H1 (cell line): ENCODE data around the gene NLRC3.

ENCODE experiments used
- CHD1 ChIP-seq: IDR thresholded peaks from 2 replicates; pipeline ENCODE4 v1.6.1; 2012; ENCODE audit warnings: low read depth, low read length, improper control_type of control experiment
- CHD2 ChIP-seq: IDR thresholded peaks from 2 replicates; pipeline ENCODE4 v1.6.1; 2012; ENCODE audit warnings: low read length, improper control_type of control experiment
- CTBP2 ChIP-seq: IDR thresholded peaks from 2 replicates; pipeline ENCODE4 v1.7.0; 2011; ENCODE audit warnings: borderline replicate concordance, mild to moderate bottlenecking, moderate library complexity, mixed read lengths, low read length; ENCODE audit not compliant: insufficient read depth, insufficient read length
- EP300 ChIP-seq, 2 experiments: IDR thresholded peaks; 1 replicate in 1 of 2; 2 replicates in 1 of 2; pipeline ENCODE4 v1.6.1; 2011 to 2012; ENCODE audit warnings: low read depth in 2 of 2, low read length in 2 of 2, mild to moderate bottlenecking in 2 of 2, borderline replicate concordance in 1 of 2, inconsistent platforms in 1 of 2, moderate library complexity in 1 of 2
- EZH2 ChIP-seq: fragments of 200-600 bp; sonication (generic); IDR thresholded peaks from 2 replicates; pipeline ENCODE4 v1.7.1; 2012; ENCODE audit warnings: low read depth, mild to moderate bottlenecking, moderate library complexity, low read length, inconsistent platforms; ENCODE audit not compliant: severe bottlenecking
- HDAC2 ChIP-seq, 2 experiments: fragments of 300-600 bp in 1 of 2; sonication (generic) in 1 of 2; IDR thresholded peaks; 2 replicates each; pipeline ENCODE4 v1.6.1; 2011 to 2012; ENCODE audit warnings: low read depth in 2 of 2, low read length in 2 of 2, mild to moderate bottlenecking in 2 of 2, moderate library complexity in 2 of 2, borderline replicate concordance in 1 of 2, inconsistent platforms in 1 of 2
- POLR2A ChIP-seq, 2 experiments: IDR thresholded peaks; 1 replicate in 1 of 2; 2 replicates in 1 of 2; pipeline ENCODE4 v1.6.1; 2011; ENCODE audit warnings: low read depth in 2 of 2, low read length in 2 of 2, mild to moderate bottlenecking in 2 of 2; ENCODE audit errors: control extremely low read depth in 1 of 2
- RAD21 ChIP-seq, 2 experiments: IDR thresholded peaks in 1 of 2; conservative IDR thresholded peaks in 1 of 2; 2 replicates each; pipeline ENCODE4 v1.6.1; 2011; ENCODE audit warnings: low read depth in 2 of 2, low read length in 2 of 2, improper control_type of control experiment in 1 of 2, inconsistent platforms in 1 of 2, mild to moderate bottlenecking in 1 of 2, moderate library complexity in 1 of 2
- SIN3A ChIP-seq, 2 experiments: IDR thresholded peaks in 1 of 2; conservative IDR thresholded peaks in 1 of 2; 2 replicates each; pipeline ENCODE4 v1.6.1; 2011 to 2012; ENCODE audit warnings: low read length in 2 of 2, improper control_type of control experiment in 1 of 2, low read depth in 1 of 2, mild to moderate bottlenecking in 1 of 2
- TAF1 ChIP-seq: IDR thresholded peaks from 2 replicates; pipeline ENCODE4 v1.6.1; 2011; ENCODE audit warnings: mild to moderate bottlenecking, low read depth, low read length
- TBP ChIP-seq: IDR thresholded peaks from 2 replicates; pipeline ENCODE4 v1.6.1; 2011; ENCODE audit warnings: low read depth, low read length, improper control_type of control experiment
- TF ChIP-seq, protein P1 (sequence below), 3 experiments: IDR thresholded peaks; 1 replicate in 2 of 3; 2 replicates in 1 of 3; pipeline versions ENCODE4 v1.5.1 to v1.6.1; 2011; ENCODE audit warnings: low read length in 3 of 3, mild to moderate bottlenecking in 3 of 3, inconsistent platforms in 2 of 3, low read depth in 1 of 3, moderate library complexity in 1 of 3; ENCODE audit not compliant: insufficient read depth in 1 of 3; ENCODE audit errors: control extremely low read depth in 1 of 3
- TF ChIP-seq, protein P2 (sequence below): IDR thresholded peaks from 2 replicates; pipeline ENCODE4 v1.6.1; 2012; ENCODE audit warnings: inconsistent platforms

DNA sequence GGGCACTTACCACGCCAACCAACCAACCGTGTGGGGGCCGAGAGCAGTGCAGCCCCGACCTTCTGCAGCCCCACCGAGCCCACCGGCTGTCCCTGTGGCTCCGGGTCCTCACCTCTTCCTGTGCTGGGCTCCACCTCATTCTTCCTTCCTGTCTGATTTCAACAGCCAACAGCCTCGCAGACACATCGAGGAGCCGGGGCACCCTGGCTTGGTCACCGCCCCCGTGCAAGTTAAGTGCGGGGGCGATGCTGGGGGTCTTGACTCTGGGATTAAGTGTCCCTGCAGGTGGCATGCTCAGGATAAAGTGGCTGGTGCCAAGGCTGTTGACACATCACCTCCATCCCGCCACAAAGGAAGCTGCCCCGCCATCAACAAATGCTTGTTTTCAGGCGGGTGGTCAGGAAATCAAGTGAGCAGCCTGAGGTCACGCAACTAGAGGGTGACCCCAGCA is at the start of gene NLRC3:
- no peak for TF ChIP-seq RAD21 (IDR thresholded peaks at IDR 0.05 in 1 of 2, conservative IDR thresholded peaks at IDR 0.05 in 1 of 2; ENCODE audit: low read depth in 2 of 2, low read length in 2 of 2)
- no peak for TF ChIP-seq SIN3A (conservative IDR thresholded peaks at IDR 0.05 in 1 of 2, IDR thresholded peaks at IDR 0.05 in 1 of 2; ENCODE audit: low read depth in 1 of 2, low read length in 2 of 2)
- no peak for TF ChIP-seq POLR2A (IDR thresholded peaks at IDR 0.05; ENCODE audit: control extremely low read depth in 1 of 2, low read depth in 2 of 2, low read length in 2 of 2)
- TF ChIP-seq EP300 (IDR thresholded peaks at IDR 0.05; ENCODE audit: borderline replicate concordance in 1 of 2, low read depth in 2 of 2, low read length in 2 of 2): no peak
- TF ChIP-seq CHD1: no peak
- TF ChIP-seq, protein P1, sequence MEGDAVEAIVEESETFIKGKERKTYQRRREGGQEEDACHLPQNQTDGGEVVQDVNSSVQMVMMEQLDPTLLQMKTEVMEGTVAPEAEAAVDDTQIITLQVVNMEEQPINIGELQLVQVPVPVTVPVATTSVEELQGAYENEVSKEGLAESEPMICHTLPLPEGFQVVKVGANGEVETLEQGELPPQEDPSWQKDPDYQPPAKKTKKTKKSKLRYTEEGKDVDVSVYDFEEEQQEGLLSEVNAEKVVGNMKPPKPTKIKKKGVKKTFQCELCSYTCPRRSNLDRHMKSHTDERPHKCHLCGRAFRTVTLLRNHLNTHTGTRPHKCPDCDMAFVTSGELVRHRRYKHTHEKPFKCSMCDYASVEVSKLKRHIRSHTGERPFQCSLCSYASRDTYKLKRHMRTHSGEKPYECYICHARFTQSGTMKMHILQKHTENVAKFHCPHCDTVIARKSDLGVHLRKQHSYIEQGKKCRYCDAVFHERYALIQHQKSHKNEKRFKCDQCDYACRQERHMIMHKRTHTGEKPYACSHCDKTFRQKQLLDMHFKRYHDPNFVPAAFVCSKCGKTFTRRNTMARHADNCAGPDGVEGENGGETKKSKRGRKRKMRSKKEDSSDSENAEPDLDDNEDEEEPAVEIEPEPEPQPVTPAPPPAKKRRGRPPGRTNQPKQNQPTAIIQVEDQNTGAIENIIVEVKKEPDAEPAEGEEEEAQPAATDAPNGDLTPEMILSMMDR (IDR thresholded peaks at IDR 0.05; ENCODE audit: control extremely low read depth in 1 of 3, insufficient read depth in 1 of 3, low read depth in 1 of 3, low read length in 3 of 3): no peak
- TF ChIP-seq, protein P2, sequence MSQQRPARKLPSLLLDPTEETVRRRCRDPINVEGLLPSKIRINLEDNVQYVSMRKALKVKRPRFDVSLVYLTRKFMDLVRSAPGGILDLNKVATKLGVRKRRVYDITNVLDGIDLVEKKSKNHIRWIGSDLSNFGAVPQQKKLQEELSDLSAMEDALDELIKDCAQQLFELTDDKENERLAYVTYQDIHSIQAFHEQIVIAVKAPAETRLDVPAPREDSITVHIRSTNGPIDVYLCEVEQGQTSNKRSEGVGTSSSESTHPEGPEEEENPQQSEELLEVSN: no peak
- TF ChIP-seq HDAC2 (IDR thresholded peaks at IDR 0.05; ENCODE audit: borderline replicate concordance in 1 of 2, low read depth in 2 of 2, low read length in 2 of 2): no peak
- no peak for TF ChIP-seq TAF1
- no peak for TF ChIP-seq EZH2
- TF ChIP-seq TBP: no peak
- TF ChIP-seq CTBP2: no peak
- TF ChIP-seq CHD2: no peak
